ENCODE measurements around the gene CCDC92. TPM values are rescaled to one million over a fixed set of nuclear protein-coding genes. Genes with fewer than 3 reads are reported as not detected.

The CCDC92 gene
- polyA plus RNA-seq, 1 donor, result 36.2 TPM

- WGBS (ENCODE audit: insufficient coverage, low lambda C conversion rate), result no CpG with 5 or more reads among the region's 2 CpGs
- H3K9me3 ChIP-seq (ENCODE audit: control insufficient read depth, low read depth, low read length), result no peaks in the 10 kb centered on the region
- DNase-seq, result no peak
- peaks cover 51% of the 10 kb centered on the region for H3K36me3 ChIP-seq (ENCODE audit: control insufficient read depth, insufficient read depth, low read length)
- H3K27ac ChIP-seq (ENCODE audit: low read length), result no peak overlapping the region
- peaks cover 38% of the 10 kb centered on the region for H3K4me1 ChIP-seq (ENCODE audit: control insufficient read depth, insufficient read depth, low read length)
- H3K27me3 ChIP-seq (ENCODE audit: control insufficient read depth, insufficient read depth, low read length), result no peaks in the 10 kb centered on the region
- no peak overlapping the region for H3K4me3 ChIP-seq (ENCODE audit: low read length)
These were observed 30.0 kb upstream of the CCDC92 start for GRCh38 chr12:124002654-124003053.

GRCh38 chr12:124002021-124002644 is 29.5 kb upstream of the CCDC92 start:
- DNase-seq, result no peak
- no peak overlapping the region for H3K27ac ChIP-seq (ENCODE audit: low read length)
- H3K4me1 ChIP-seq (ENCODE audit: control insufficient read depth, insufficient read depth, low read length), result peaks cover 36% of the 10 kb centered on the region
- H3K9me3 ChIP-seq (ENCODE audit: control insufficient read depth, low read depth, low read length), result no peaks in the 10 kb centered on the region
- H3K36me3 ChIP-seq (ENCODE audit: control insufficient read depth, insufficient read depth, low read length), result peaks cover 54% of the 10 kb centered on the region
- H3K27me3 ChIP-seq (ENCODE audit: control insufficient read depth, insufficient read depth, low read length), result no peaks in the 10 kb centered on the region
- WGBS (ENCODE audit: insufficient coverage, low lambda C conversion rate), result 90% methylated on average over 2 of the region's 6 CpGs
- H3K4me3 ChIP-seq (ENCODE audit: low read length), result no peak overlapping the region

- Histone ChIP-seq H3K36me3 (ENCODE audit: control insufficient read depth, insufficient read depth, low read length) (peaks cover 54% of the 10 kb centered on the region), H3K4me3 (ENCODE audit: low read length) (no peak overlapping the region), H3K9me3 (ENCODE audit: control insufficient read depth, low read depth, low read length) (no peaks in the 10 kb centered on the region), H3K27me3 (ENCODE audit: control insufficient read depth, insufficient read depth, low read length) (no peaks in the 10 kb centered on the region), H3K27ac (ENCODE audit: low read length) (no peak overlapping the region), H3K4me1 (ENCODE audit: control insufficient read depth, insufficient read depth, low read length) (peaks cover 34% of the 10 kb centered on the region)
- DNase-seq, result no peak
- WGBS (ENCODE audit: insufficient coverage, low lambda C conversion rate), result 70% methylated on average over 2 of the region's 7 CpGs
These were observed 28.7 kb upstream of the CCDC92 start for GRCh38 chr12:124001343-124001742.

- peaks cover 48% of the 10 kb centered on the region for H3K36me3 ChIP-seq (ENCODE audit: control insufficient read depth, insufficient read depth, low read length)
- DNase-seq, result no peak
- H3K4me1 ChIP-seq (ENCODE audit: control insufficient read depth, insufficient read depth, low read length), result peaks cover 35% of the 10 kb centered on the region
- no peaks in the 10 kb centered on the region for H3K27me3 ChIP-seq (ENCODE audit: control insufficient read depth, insufficient read depth, low read length)
- no peak overlapping the region for H3K4me3 ChIP-seq (ENCODE audit: low read length)
- peak overlapping the region; percentile 53 for H3K27ac ChIP-seq (ENCODE audit: low read length)
- WGBS (ENCODE audit: insufficient coverage, low lambda C conversion rate), result 67% methylated on average over 1 of the region's 5 CpGs
- H3K9me3 ChIP-seq (ENCODE audit: control insufficient read depth, low read depth, low read length), result no peaks in the 10 kb centered on the region
These were observed 27.5 kb upstream of the CCDC92 start for GRCh38 chr12:124000111-124000510.

GRCh38 chr12:123998991-123999359 is 26.3 kb upstream of the CCDC92 start:
- H3K9me3 ChIP-seq (ENCODE audit: control insufficient read depth, low read depth, low read length), result no peaks in the 10 kb centered on the region
- no peak overlapping the region for H3K27ac ChIP-seq (ENCODE audit: low read length)
- peaks cover 45% of the 10 kb centered on the region for H3K4me1 ChIP-seq (ENCODE audit: control insufficient read depth, insufficient read depth, low read length)
- H3K36me3 ChIP-seq (ENCODE audit: control insufficient read depth, insufficient read depth, low read length), result peaks cover 41% of the 10 kb centered on the region
- no peaks in the 10 kb centered on the region for H3K27me3 ChIP-seq (ENCODE audit: control insufficient read depth, insufficient read depth, low read length)
- WGBS (ENCODE audit: insufficient coverage, low lambda C conversion rate), result no CpG with 5 or more reads among the region's 2 CpGs
- no peak for DNase-seq
- no peak overlapping the region for H3K4me3 ChIP-seq (ENCODE audit: low read length)

GRCh38 chr12:123998344-123998990 is 25.8 kb upstream of the CCDC92 start:
- Histone ChIP-seq H3K36me3 (ENCODE audit: control insufficient read depth, insufficient read depth, low read length) (peaks cover 40% of the 10 kb centered on the region), H3K27me3 (ENCODE audit: control insufficient read depth, insufficient read depth, low read length) (no peaks in the 10 kb centered on the region), H3K4me1 (ENCODE audit: control insufficient read depth, insufficient read depth, low read length) (peaks cover 50% of the 10 kb centered on the region), H3K4me3 (ENCODE audit: low read length) (no peak overlapping the region), H3K9me3 (ENCODE audit: control insufficient read depth, low read depth, low read length) (no peaks in the 10 kb centered on the region), H3K27ac (ENCODE audit: low read length) (no peak overlapping the region)
- no CpG with 5 or more reads among the region's 2 CpGs for WGBS (ENCODE audit: insufficient coverage, low lambda C conversion rate)
- no peak for DNase-seq

- H3K4me3 ChIP-seq (ENCODE audit: low read length), result no peak overlapping the region
- no peak overlapping the region for H3K27ac ChIP-seq (ENCODE audit: low read length)
- no peaks in the 10 kb centered on the region for H3K27me3 ChIP-seq (ENCODE audit: control insufficient read depth, insufficient read depth, low read length)
- H3K9me3 ChIP-seq (ENCODE audit: control insufficient read depth, low read depth, low read length), result no peaks in the 10 kb centered on the region
- peaks cover 43% of the 10 kb centered on the region for H3K36me3 ChIP-seq (ENCODE audit: control insufficient read depth, insufficient read depth, low read length)
- H3K4me1 ChIP-seq (ENCODE audit: control insufficient read depth, insufficient read depth, low read length), result peaks cover 53% of the 10 kb centered on the region
- DNase-seq, result no peak
- 100% methylated on average over 1 of the region's 5 CpGs for WGBS (ENCODE audit: insufficient coverage, low lambda C conversion rate)
These were observed 25.3 kb upstream of the CCDC92 start for GRCh38 chr12:123997908-123998307.

GRCh38 chr12:123997033-123997822 is 24.6 kb upstream of the CCDC92 start:
- DNase-seq, result no peak
- WGBS (ENCODE audit: insufficient coverage, low lambda C conversion rate), result 100% methylated on average over 1 of the region's 6 CpGs
- Histone ChIP-seq H3K4me3 (ENCODE audit: low read length) (no peak overlapping the region), H3K36me3 (ENCODE audit: control insufficient read depth, insufficient read depth, low read length) (peaks cover 49% of the 10 kb centered on the region), H3K27me3 (ENCODE audit: control insufficient read depth, insufficient read depth, low read length) (no peaks in the 10 kb centered on the region), H3K27ac (ENCODE audit: low read length) (no peak overlapping the region), H3K4me1 (ENCODE audit: control insufficient read depth, insufficient read depth, low read length) (peaks cover 57% of the 10 kb centered on the region), H3K9me3 (ENCODE audit: control insufficient read depth, low read depth, low read length) (no peaks in the 10 kb centered on the region)

GRCh38 chr12:123996581-123996980 is 23.9 kb upstream of the CCDC92 start:
- H3K4me1 ChIP-seq (ENCODE audit: control insufficient read depth, insufficient read depth, low read length), result peaks cover 59% of the 10 kb centered on the region

GRCh38 chr12:123995023-123995748 is 22.6 kb upstream of the CCDC92 start:
- Histone ChIP-seq H3K27ac (ENCODE audit: low read length) (no peak overlapping the region), H3K9me3 (ENCODE audit: control insufficient read depth, low read depth, low read length) (no peaks in the 10 kb centered on the region), H3K36me3 (ENCODE audit: control insufficient read depth, insufficient read depth, low read length) (peaks cover 35% of the 10 kb centered on the region), H3K27me3 (ENCODE audit: control insufficient read depth, insufficient read depth, low read length) (no peaks in the 10 kb centered on the region), H3K4me3 (ENCODE audit: low read length) (no peak overlapping the region), H3K4me1 (ENCODE audit: control insufficient read depth, insufficient read depth, low read length) (peaks cover 68% of the 10 kb centered on the region)
- DNase-seq, result no peak
- 100% methylated on average over 1 of the region's 7 CpGs for WGBS (ENCODE audit: insufficient coverage, low lambda C conversion rate)

More at GRCh38 chr12:123996581-123996980, 23.9 kb upstream of the CCDC92 start:
- Histone ChIP-seq H3K27me3 (ENCODE audit: control insufficient read depth, insufficient read depth, low read length) (no peaks in the 10 kb centered on the region), H3K36me3 (ENCODE audit: control insufficient read depth, insufficient read depth, low read length) (peaks cover 43% of the 10 kb centered on the region), H3K9me3 (ENCODE audit: control insufficient read depth, low read depth, low read length) (no peaks in the 10 kb centered on the region), H3K27ac (ENCODE audit: low read length) (no peak overlapping the region), H3K4me3 (ENCODE audit: low read length) (no peak overlapping the region)
- WGBS (ENCODE audit: insufficient coverage, low lambda C conversion rate), result no CpG with 5 or more reads among the region's 6 CpGs
- no peak for DNase-seq
